DMS79 (cell line): ENCODE results near the gene ADARB2.

Experiments
- DNase-seq: peaks from one replicate; lab custom pipeline; 2025; lab: John Stamatoyannopoulos, UW

The ADARB2 gene

GRCh38 chr10:1736144-1736971, 967 bp downstream of the ADARB2 start:
- no peak for DNase-seq

- no peak for DNase-seq
These were observed 1.8 kb downstream of the ADARB2 start for GRCh38 chr10:1735562-1735961.

GRCh38 chr10:1734288-1734687, 3.0 kb downstream of the ADARB2 start:
- no peak for DNase-seq

GRCh38 chr10:1733720-1734119, 3.6 kb downstream of the ADARB2 start:
- no peak for DNase-seq

GRCh38 chr10:1732564-1732996, 4.7 kb downstream of the ADARB2 start:
- no peak for DNase-seq

- DNase-seq: no peak
These were observed 5.7 kb downstream of the ADARB2 start for GRCh38 chr10:1731592-1731991.

GRCh38 chr10:1729751-1730150, 7.6 kb downstream of the ADARB2 start:
- no peak for DNase-seq

- no peak for DNase-seq
These were observed 10.5 kb downstream of the ADARB2 start for GRCh38 chr10:1726861-1727260.

GRCh38 chr10:1724921-1725488, 12.3 kb downstream of the ADARB2 start:
- DNase-seq: no peak

GRCh38 chr10:1716839-1717238, 20.5 kb downstream of the ADARB2 start:
- no peak for DNase-seq

GRCh38 chr10:1715821-1716220, 21.5 kb downstream of the ADARB2 start:
- no peak for DNase-seq

- DNase-seq: no peak
These were observed 24.2 kb downstream of the ADARB2 start for GRCh38 chr10:1712944-1713671.

- no peak for DNase-seq
These were observed 25.0 kb downstream of the ADARB2 start for GRCh38 chr10:1712314-1712713.

- no peak for DNase-seq
These were observed 28.2 kb downstream of the ADARB2 start for GRCh38 chr10:1709161-1709560.

- DNase-seq: no peak
These were observed 28.6 kb downstream of the ADARB2 start for GRCh38 chr10:1708746-1709145.

GRCh38 chr10:1706711-1707110, 30.6 kb downstream of the ADARB2 start:
- no peak for DNase-seq

- DNase-seq: no peak
These were observed 31.1 kb downstream of the ADARB2 start for GRCh38 chr10:1706256-1706655.

- no peak for DNase-seq
These were observed 39.1 kb downstream of the ADARB2 start for GRCh38 chr10:1698185-1698584.

- DNase-seq: no peak
These were observed 41.2 kb downstream of the ADARB2 start for GRCh38 chr10:1696106-1696505.

- DNase-seq: no peak
These were observed 47.2 kb downstream of the ADARB2 start for GRCh38 chr10:1690086-1690485.

- no peak for DNase-seq
These were observed 48.8 kb downstream of the ADARB2 start for GRCh38 chr10:1688531-1688930.

GRCh38 chr10:1687623-1688150, 49.6 kb downstream of the ADARB2 start:
- DNase-seq: no peak

- no peak for DNase-seq
These were observed 50.1 kb downstream of the ADARB2 start for GRCh38 chr10:1687190-1687589.
